GM12878 (cell line): ENCODE measurements around the gene VEGFD.

Source experiments
- BRCA1 ChIP-seq: IDR thresholded peaks from 2 replicates; pipeline ENCODE4 v1.6.1; 2011; ENCODE audit warnings: low read depth, low read length, improper control_type of control experiment
- CTCF ChIP-seq, 3 experiments: IDR thresholded peaks in 2 of 3; conservative IDR thresholded peaks in 1 of 3; 2 replicates each; pipeline ENCODE4 v1.5.1; 2011; ENCODE audit warnings: low read depth in 3 of 3, low read length in 3 of 3, mild to moderate bottlenecking in 3 of 3, control low read depth in 2 of 3, moderate library complexity in 2 of 3, inconsistent platforms in 1 of 3, mixed read lengths in 1 of 3; ENCODE audit not compliant: control insufficient read depth in 2 of 3, insufficient read depth in 1 of 3; ENCODE audit errors: extremely low read depth in 1 of 3

GRCh38 chrX:15314472-15314871 lies 69.7 kb downstream of the VEGFD start:
- TF ChIP-seq CTCF (IDR thresholded peaks at IDR 0.05 in 2 of 3, conservative IDR thresholded peaks at IDR 0.05 in 1 of 3; ENCODE audit: control insufficient read depth in 2 of 3, extremely low read depth in 1 of 3, insufficient read depth in 1 of 3, low read depth in 3 of 3, low read length in 3 of 3) (no peak), BRCA1 (no peak)
